ENCODE measurements around the gene KCTD18.

Gene KCTD18

DNA sequence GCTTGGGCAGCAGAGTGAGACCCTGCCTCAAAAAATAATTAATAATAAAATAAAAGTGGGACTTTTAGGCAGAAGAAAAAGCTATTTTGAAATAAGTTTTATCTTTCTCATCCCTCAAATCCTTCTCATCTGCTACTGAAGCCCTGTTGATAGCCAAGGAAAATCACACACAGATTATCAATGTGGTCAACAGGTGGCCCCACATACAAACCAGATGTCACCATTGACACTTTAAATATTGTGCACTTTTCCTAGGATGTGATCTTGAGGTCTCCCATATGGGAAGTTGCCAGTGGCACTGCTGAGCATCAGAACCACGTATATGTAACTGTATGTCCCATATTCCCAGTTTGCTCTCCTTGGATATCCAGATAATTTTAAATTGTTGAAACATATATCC lies 64.6 kb downstream of the KCTD18 start:
- no peaks in the 10 kb centered on the region for H4K20me1 ChIP-seq (ENCODE audit: insufficient read depth)
- H3K27ac ChIP-seq, result no peak overlapping the region
- no peaks in the 10 kb centered on the region for H3K36me3 ChIP-seq (ENCODE audit: insufficient read depth)
- H2AFZ ChIP-seq (ENCODE audit: low read depth), result no peak overlapping the region
- no peak overlapping the region for H3K9ac ChIP-seq
- no peak overlapping the region for H3K4me3 ChIP-seq (IDR thresholded peaks at IDR 0.05; ENCODE audit: insufficient read depth, low read depth, low read length)
- H3K27me3 ChIP-seq (ENCODE audit: insufficient read depth, low read depth), result no peaks in the 10 kb centered on the region
- H3K4me2 ChIP-seq, result no peak overlapping the region
- TF ChIP-seq, protein P1, sequence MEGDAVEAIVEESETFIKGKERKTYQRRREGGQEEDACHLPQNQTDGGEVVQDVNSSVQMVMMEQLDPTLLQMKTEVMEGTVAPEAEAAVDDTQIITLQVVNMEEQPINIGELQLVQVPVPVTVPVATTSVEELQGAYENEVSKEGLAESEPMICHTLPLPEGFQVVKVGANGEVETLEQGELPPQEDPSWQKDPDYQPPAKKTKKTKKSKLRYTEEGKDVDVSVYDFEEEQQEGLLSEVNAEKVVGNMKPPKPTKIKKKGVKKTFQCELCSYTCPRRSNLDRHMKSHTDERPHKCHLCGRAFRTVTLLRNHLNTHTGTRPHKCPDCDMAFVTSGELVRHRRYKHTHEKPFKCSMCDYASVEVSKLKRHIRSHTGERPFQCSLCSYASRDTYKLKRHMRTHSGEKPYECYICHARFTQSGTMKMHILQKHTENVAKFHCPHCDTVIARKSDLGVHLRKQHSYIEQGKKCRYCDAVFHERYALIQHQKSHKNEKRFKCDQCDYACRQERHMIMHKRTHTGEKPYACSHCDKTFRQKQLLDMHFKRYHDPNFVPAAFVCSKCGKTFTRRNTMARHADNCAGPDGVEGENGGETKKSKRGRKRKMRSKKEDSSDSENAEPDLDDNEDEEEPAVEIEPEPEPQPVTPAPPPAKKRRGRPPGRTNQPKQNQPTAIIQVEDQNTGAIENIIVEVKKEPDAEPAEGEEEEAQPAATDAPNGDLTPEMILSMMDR (conservative IDR thresholded peaks at IDR 0.05; ENCODE audit: low read depth, low read length), result no peak
- peaks cover 9% of the 10 kb centered on the region for H3K4me1 ChIP-seq (ENCODE audit: low read depth, poor library complexity, severe bottlenecking)
- no peaks in the 10 kb centered on the region for H3K79me2 ChIP-seq (ENCODE audit: insufficient read depth, low read depth)

DNA sequence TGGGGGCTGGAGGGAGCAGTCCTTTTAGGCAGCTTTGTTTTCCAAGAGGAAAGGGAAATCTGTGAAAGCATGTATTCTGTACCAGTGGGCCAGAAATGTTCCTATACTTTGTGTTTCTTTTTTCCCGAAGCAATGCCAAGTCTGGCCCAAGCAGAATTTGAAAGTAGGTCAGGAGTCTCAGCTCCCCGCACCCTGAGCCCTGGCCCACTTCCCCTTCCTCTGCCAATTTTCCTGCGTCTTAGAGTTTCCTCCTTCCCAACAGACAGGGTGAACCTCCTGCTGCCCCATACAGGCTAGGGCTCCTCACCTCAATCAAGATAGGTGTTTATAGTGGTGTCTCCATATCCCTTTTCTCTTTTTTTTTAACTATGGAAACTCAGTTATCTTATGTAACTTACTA lies 65.3 kb downstream of the KCTD18 start:
- Histone ChIP-seq H3K36me3 (ENCODE audit: insufficient read depth) (no peaks in the 10 kb centered on the region), H3K4me2 (no peak overlapping the region), H3K27ac (no peak overlapping the region), H3K79me2 (ENCODE audit: insufficient read depth, low read depth) (no peaks in the 10 kb centered on the region), H4K20me1 (ENCODE audit: insufficient read depth) (no peaks in the 10 kb centered on the region), H3K4me1 (ENCODE audit: low read depth, poor library complexity, severe bottlenecking) (peaks cover 9% of the 10 kb centered on the region), H3K27me3 (ENCODE audit: insufficient read depth, low read depth) (no peaks in the 10 kb centered on the region), H3K4me3 (IDR thresholded peaks at IDR 0.05; ENCODE audit: insufficient read depth, low read depth, low read length) (no peak overlapping the region), H2AFZ (ENCODE audit: low read depth) (no peak overlapping the region), H3K9ac (no peak overlapping the region)
- TF ChIP-seq, protein P1 (conservative IDR thresholded peaks at IDR 0.05; ENCODE audit: low read depth, low read length), result no peak

DNA sequence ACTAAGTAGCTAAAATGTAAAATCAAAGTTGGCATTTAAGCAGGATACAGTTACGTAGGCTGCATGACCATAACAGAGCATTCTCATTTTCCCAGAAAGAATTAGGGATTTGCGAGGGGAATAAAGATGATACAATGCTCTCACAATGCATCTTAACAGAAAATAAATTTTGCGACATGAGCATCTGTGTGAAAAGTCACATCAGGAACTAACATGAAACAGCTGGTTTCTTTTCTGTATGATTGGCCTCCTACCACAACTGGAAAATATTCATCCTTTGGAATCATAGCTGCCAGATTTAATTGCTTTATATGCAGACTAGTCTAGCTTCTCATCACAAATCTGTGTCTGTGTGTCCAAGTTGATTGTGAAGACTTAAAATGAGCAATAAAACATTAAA lies 66.0 kb downstream of the KCTD18 start:
- H3K36me3 ChIP-seq (ENCODE audit: insufficient read depth), result no peaks in the 10 kb centered on the region
- TF ChIP-seq, protein P1 (conservative IDR thresholded peaks at IDR 0.05; ENCODE audit: low read depth, low read length), result no peak
- H3K4me1 ChIP-seq (ENCODE audit: low read depth, poor library complexity, severe bottlenecking), result peaks cover 9% of the 10 kb centered on the region
- H4K20me1 ChIP-seq (ENCODE audit: insufficient read depth), result no peaks in the 10 kb centered on the region
- no peak overlapping the region for H2AFZ ChIP-seq (ENCODE audit: low read depth)
- no peak overlapping the region for H3K4me2 ChIP-seq
- H3K27me3 ChIP-seq (ENCODE audit: insufficient read depth, low read depth), result no peaks in the 10 kb centered on the region
- no peak overlapping the region for H3K27ac ChIP-seq
- H3K9ac ChIP-seq, result no peak overlapping the region
- no peak overlapping the region for H3K4me3 ChIP-seq (IDR thresholded peaks at IDR 0.05; ENCODE audit: insufficient read depth, low read depth, low read length)
- no peaks in the 10 kb centered on the region for H3K79me2 ChIP-seq (ENCODE audit: insufficient read depth, low read depth)

DNA sequence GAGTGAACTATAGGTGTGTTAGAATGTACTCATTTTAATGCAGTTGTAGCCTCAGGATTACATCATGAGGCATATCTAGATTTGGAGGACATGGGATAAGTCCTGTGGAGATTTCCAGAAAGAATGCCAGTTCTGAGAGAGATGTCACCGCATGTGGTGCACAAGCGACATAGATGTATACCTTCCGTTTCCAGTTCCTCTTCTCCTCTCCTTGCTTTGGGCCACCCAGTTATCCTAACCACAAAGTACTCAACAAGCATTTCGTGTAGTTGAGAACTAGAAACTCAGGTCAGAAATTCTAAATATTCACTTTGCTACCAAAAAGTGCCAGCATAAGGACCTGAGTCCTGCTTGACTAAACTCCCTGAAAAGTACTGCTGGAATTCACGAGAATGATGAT lies 66.5 kb downstream of the KCTD18 start:
- H3K79me2 ChIP-seq (ENCODE audit: insufficient read depth, low read depth), result no peaks in the 10 kb centered on the region
- H3K27ac ChIP-seq, result no peak overlapping the region
- H3K27me3 ChIP-seq (ENCODE audit: insufficient read depth, low read depth), result no peaks in the 10 kb centered on the region
- H3K4me2 ChIP-seq, result no peak overlapping the region
- TF ChIP-seq, protein P1 (conservative IDR thresholded peaks at IDR 0.05; ENCODE audit: low read depth, low read length), result no peak
- no peaks in the 10 kb centered on the region for H3K36me3 ChIP-seq (ENCODE audit: insufficient read depth)
- H2AFZ ChIP-seq (ENCODE audit: low read depth), result no peak overlapping the region
- H4K20me1 ChIP-seq (ENCODE audit: insufficient read depth), result no peaks in the 10 kb centered on the region
- H3K9ac ChIP-seq, result no peak overlapping the region
- peaks cover 9% of the 10 kb centered on the region for H3K4me1 ChIP-seq (ENCODE audit: low read depth, poor library complexity, severe bottlenecking)
- no peak overlapping the region for H3K4me3 ChIP-seq (IDR thresholded peaks at IDR 0.05; ENCODE audit: insufficient read depth, low read depth, low read length)
